ENCODE measurements around the gene B3GALT6. TPM values are rescaled to one million over a fixed set of nuclear protein-coding genes. Genes with fewer than 3 reads are reported as not detected.
A peak's percentile ranks its signal among the peaks of the same experiment; 100 is the strongest.

B3GALT6 gene
- total RNA-seq, 5 donors from 2014 or later (not counting 1 experiment from before 2014, with no cell fraction given) = 10.0 to 30.4 (median 25.1) TPM

DNA sequence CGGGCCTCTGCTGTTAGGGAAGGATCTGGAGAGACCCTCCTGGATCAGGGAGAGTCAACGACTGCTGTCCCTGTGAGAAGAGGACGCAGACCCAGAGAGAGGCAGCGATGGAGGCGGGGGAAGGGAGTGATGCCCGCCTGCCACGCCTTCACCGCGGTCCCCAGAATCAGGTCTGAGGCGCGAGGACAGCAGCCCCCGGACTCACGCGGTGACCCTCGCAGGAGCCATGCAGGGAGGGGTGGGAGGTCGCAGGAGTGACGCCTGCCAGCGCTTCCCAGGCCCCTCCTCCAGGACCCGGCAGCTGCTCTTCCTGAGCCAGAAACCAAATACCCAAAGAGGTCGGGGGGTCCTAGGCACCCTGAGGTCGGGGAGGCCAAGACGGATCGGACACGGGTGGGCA, 11.8 kb upstream of the B3GALT6 start:
- 97% methylated on average over 22 of the region's 24 CpGs for WGBS (ENCODE audit: insufficient coverage)
- Histone ChIP-seq H3K27me3 (replicated peaks in 1 of 2; ENCODE audit: control insufficient read depth in 2 of 2, extremely low read depth in 1 of 2, insufficient read depth in 2 of 2, low read length in 1 of 2) (no peaks in the 10 kb centered on the region), H3K27ac (ENCODE audit: low read length) (peak overlapping the region; percentile 70), H3K4me1 (ENCODE audit: control insufficient read depth in 1 of 2, extremely low read depth in 1 of 2, insufficient read depth in 2 of 2, low read length in 2 of 2) (peaks cover 0 to 59% of the 10 kb centered on the region in 2 experiments), H3K9me3 (no peaks in the 10 kb centered on the region), H3K36me3 (ENCODE audit: control insufficient read depth in 2 of 2, extremely low read depth in 1 of 2, insufficient read depth in 1 of 2, low read length in 1 of 2) (peaks cover 21 to 69% of the 10 kb centered on the region in 2 donors), H3K4me3 (ENCODE audit: control insufficient read depth in 1 of 2, extremely low read depth in 1 of 2, low read length in 1 of 2) (no peak overlapping the region)
- no peak for ATAC-seq (replicated peaks in 1 of 4)
- ChIA-PET POLR2A (no interaction called here), CTCF (interaction anchor here in 1 of 2 donors (0.6 kb wide), 1 partner anchor 87 kb away, joined by 3 read pairs; no protein-coding TSS in a partner anchor)
- H3K27me3 Mint-ChIP-seq = no peaks in the 10 kb centered on the region
- H3K9me3 Mint-ChIP-seq = no peaks in the 10 kb centered on the region
- no peak overlapping the region for H3K4me3 Mint-ChIP-seq
- peak overlapping the region in 1 of 2 donors; percentile 52 for H3K27ac Mint-ChIP-seq
- DNase-seq = no peak
- H3K36me3 Mint-ChIP-seq = peaks cover 35% of the 10 kb centered on the region
- peaks cover 20 to 40% (median 23%) of the 10 kb centered on the region in 3 donors for H3K4me1 Mint-ChIP-seq

DNA sequence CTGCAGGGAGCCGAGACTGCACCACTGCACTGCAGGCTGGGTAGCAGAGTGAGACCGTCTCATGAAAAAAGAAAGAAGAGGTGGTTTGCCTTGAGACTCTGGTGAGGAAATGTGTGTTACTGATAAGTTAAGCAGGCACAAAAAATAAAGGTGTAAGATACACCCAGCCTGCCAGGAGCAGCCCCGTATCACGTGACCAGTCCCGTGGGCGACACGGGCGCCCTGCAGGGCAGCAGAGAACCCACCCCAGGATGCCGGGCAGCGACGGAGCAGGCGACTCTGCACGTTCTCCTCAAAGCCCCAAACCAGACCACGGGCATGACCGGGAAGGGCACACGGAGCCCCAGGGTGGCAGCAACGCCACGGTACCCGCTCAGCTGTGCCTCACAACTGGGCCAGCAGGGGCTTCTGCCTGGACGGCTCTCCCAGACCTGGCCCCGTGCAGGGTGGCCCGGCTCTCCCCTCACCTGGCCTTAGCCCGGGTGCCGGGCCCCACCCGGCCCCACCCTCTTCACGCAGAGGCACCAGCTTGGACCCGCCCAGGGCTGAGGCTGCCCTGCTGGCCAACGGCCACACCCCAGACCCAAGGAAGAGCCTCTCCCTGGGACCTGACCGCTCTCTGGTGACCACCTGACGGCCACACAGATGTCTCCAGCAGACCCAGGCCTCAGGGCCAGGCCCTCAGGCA, 10.0 kb upstream of the B3GALT6 start:
- ATAC-seq (replicated peaks in 1 of 4) (no peak), DNase-seq (no peak)
- no peaks in the 10 kb centered on the region for H3K27me3 Mint-ChIP-seq
- Histone ChIP-seq H3K27ac (ENCODE audit: low read length) (no peak overlapping the region), H3K4me1 (ENCODE audit: control insufficient read depth in 1 of 2, extremely low read depth in 1 of 2, insufficient read depth in 2 of 2, low read length in 2 of 2) (peaks cover 0 to 48% of the 10 kb centered on the region in 2 experiments), H3K36me3 (ENCODE audit: control insufficient read depth in 2 of 2, extremely low read depth in 1 of 2, insufficient read depth in 1 of 2, low read length in 1 of 2) (peaks cover 27 to 85% of the 10 kb centered on the region in 2 donors), H3K4me3 (ENCODE audit: control insufficient read depth in 1 of 2, extremely low read depth in 1 of 2, low read length in 1 of 2) (no peak overlapping the region), H3K27me3 (replicated peaks in 1 of 2; ENCODE audit: control insufficient read depth in 2 of 2, extremely low read depth in 1 of 2, insufficient read depth in 2 of 2, low read length in 1 of 2) (no peaks in the 10 kb centered on the region), H3K9me3 (no peaks in the 10 kb centered on the region)
- peaks cover 36% of the 10 kb centered on the region for H3K36me3 Mint-ChIP-seq
- peaks cover 14 to 34% (median 22%) of the 10 kb centered on the region in 3 donors for H3K4me1 Mint-ChIP-seq
- ChIA-PET CTCF (no interaction called here), POLR2A (no interaction called here)
- WGBS (ENCODE audit: insufficient coverage) = 82% methylated on average over 28 of the region's 30 CpGs
- H3K4me3 Mint-ChIP-seq = no peak overlapping the region
- no peak overlapping the region for H3K27ac Mint-ChIP-seq
- no peaks in the 10 kb centered on the region for H3K9me3 Mint-ChIP-seq

DNA sequence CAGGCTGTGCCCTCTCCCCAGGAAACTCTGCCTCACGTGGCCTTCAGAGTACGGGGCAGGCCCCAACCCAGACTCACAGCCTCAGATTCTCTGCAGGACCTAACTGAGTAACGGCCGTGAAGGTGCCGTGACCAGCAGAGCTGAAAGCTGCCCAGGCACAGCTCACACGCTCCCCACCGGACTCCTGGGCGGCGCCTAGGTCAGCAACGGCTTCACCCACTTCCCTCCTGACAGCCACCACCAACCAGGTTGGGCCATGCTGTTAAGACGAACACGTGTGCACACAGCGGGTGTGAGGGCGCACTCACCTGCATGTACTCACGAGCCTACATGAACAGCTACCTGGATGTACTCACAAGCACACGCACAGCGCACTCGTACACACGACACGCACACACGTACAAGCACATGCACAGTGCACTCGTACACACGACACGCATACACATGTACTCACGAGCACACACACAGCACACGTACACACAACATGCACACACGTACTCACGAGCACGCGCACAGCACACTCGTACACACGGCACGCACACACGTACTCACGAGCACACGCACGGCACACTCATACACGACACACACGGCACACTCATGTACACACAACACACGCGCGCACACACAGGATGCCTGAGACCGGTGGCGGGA, 9.3 kb upstream of the B3GALT6 start:
- peaks cover 33% of the 10 kb centered on the region for H3K36me3 Mint-ChIP-seq
- no peak overlapping the region for H3K27ac ChIP-seq (ENCODE audit: low read length)
- H3K36me3 ChIP-seq (ENCODE audit: control insufficient read depth in 2 of 2, extremely low read depth in 1 of 2, insufficient read depth in 1 of 2, low read length in 1 of 2) = peaks cover 27 to 85% of the 10 kb centered on the region in 2 donors

DNA sequence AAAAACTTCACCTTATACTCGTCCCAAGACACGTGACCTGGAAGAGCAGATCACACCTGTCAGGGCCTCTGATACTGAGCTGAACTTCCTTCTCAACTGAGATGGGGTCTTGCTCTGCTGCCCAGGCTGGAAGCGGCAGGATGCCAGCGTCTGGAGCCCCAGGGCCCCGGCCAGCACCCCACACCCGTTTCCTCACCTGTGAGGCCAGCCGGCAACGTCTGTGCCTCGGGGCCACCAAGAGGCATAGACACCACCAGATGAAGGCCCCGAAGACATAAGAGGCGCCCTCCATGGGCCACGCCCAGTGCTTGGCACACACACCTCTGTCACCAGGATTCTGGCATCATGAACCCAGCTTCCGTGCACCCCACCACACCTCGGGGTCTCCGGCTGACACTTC, 8.7 kb upstream of the B3GALT6 start:
- H3K36me3 Mint-ChIP-seq = peaks cover 30% of the 10 kb centered on the region
- ATAC-seq (replicated peaks in 1 of 4) = no peak
- POLR2A ChIA-PET = no interaction called here
- H3K27me3 Mint-ChIP-seq = no peaks in the 10 kb centered on the region
- H3K9me3 ChIP-seq = no peaks in the 10 kb centered on the region
- peaks cover 0 to 46% of the 10 kb centered on the region in 2 experiments for H3K4me1 ChIP-seq (ENCODE audit: control insufficient read depth in 1 of 2, extremely low read depth in 1 of 2, insufficient read depth in 2 of 2, low read length in 2 of 2)
- no peaks in the 10 kb centered on the region for H3K9me3 Mint-ChIP-seq
- H3K27ac ChIP-seq (ENCODE audit: low read length) = no peak overlapping the region
- CTCF ChIA-PET = no interaction called here
- H3K36me3 ChIP-seq (ENCODE audit: control insufficient read depth in 2 of 2, extremely low read depth in 1 of 2, insufficient read depth in 1 of 2, low read length in 1 of 2) = peaks cover 31 to 85% of the 10 kb centered on the region in 2 donors
- WGBS (ENCODE audit: insufficient coverage) = 94% methylated on average over 11 of the region's 15 CpGs
- H3K4me1 Mint-ChIP-seq = peaks cover 14 to 29% (median 16%) of the 10 kb centered on the region in 3 donors
- no peak overlapping the region for H3K4me3 Mint-ChIP-seq
- no peak for DNase-seq
- H3K4me3 ChIP-seq (ENCODE audit: control insufficient read depth in 1 of 2, extremely low read depth in 1 of 2, low read length in 1 of 2) = no peak overlapping the region
- no peaks in the 10 kb centered on the region for H3K27me3 ChIP-seq (replicated peaks in 1 of 2; ENCODE audit: control insufficient read depth in 2 of 2, extremely low read depth in 1 of 2, insufficient read depth in 2 of 2, low read length in 1 of 2)
- H3K27ac Mint-ChIP-seq = no peak overlapping the region

More for the DNA sequence above, 9.3 kb upstream of the B3GALT6 start:
- H3K27me3 ChIP-seq (replicated peaks in 1 of 2; ENCODE audit: control insufficient read depth in 2 of 2, extremely low read depth in 1 of 2, insufficient read depth in 2 of 2, low read length in 1 of 2) = no peaks in the 10 kb centered on the region
- no peaks in the 10 kb centered on the region for H3K9me3 Mint-ChIP-seq
- ChIA-PET CTCF (no interaction called here), POLR2A (no interaction called here)
- no peaks in the 10 kb centered on the region for H3K9me3 ChIP-seq
- peaks cover 0 to 47% of the 10 kb centered on the region in 2 experiments for H3K4me1 ChIP-seq (ENCODE audit: control insufficient read depth in 1 of 2, extremely low read depth in 1 of 2, insufficient read depth in 2 of 2, low read length in 2 of 2)
- DNase-seq (no peak), ATAC-seq (replicated peaks in 1 of 4) (no peak)
- H3K27me3 Mint-ChIP-seq = no peaks in the 10 kb centered on the region
- no peak overlapping the region for H3K27ac Mint-ChIP-seq
- no peak overlapping the region for H3K4me3 Mint-ChIP-seq
- H3K4me1 Mint-ChIP-seq = peaks cover 14 to 33% (median 19%) of the 10 kb centered on the region in 3 donors
- 91% methylated on average over 44 of the region's 44 CpGs for WGBS (ENCODE audit: insufficient coverage)
- no peak overlapping the region for H3K4me3 ChIP-seq (ENCODE audit: control insufficient read depth in 1 of 2, extremely low read depth in 1 of 2, low read length in 1 of 2)

DNA sequence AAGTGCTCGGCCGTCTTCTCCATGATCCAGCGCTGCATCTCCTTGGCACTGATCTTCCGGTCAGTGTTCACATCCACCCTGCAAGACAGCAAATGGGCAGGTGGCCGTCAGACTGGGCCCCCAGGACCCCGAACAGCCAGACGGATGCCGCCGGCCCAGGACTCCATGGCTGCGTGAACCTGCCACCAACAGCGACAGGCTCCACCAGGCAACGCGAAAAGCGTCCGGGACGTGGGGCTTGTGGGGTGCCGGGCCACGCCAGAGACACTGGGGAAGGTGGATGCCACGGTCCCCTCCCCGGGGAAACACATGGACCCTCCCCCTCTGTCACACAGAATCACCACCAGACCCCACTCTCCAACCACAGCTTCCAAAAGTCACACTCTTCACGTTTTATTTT, 8.1 kb upstream of the B3GALT6 start:
- no peak overlapping the region for H3K27ac ChIP-seq (ENCODE audit: low read length)
- ATAC-seq (replicated peaks in 1 of 4) (no peak), DNase-seq (no peak)
- H3K36me3 ChIP-seq (ENCODE audit: control insufficient read depth in 2 of 2, extremely low read depth in 1 of 2, insufficient read depth in 1 of 2, low read length in 1 of 2) = peaks cover 27 to 86% of the 10 kb centered on the region in 2 donors
- peaks cover 14 to 30% (median 16%) of the 10 kb centered on the region in 3 donors for H3K4me1 Mint-ChIP-seq
- H3K27me3 Mint-ChIP-seq = no peaks in the 10 kb centered on the region
- no peaks in the 10 kb centered on the region for H3K9me3 Mint-ChIP-seq
- ChIA-PET CTCF (no interaction called here), POLR2A (no interaction called here)
- H3K4me3 Mint-ChIP-seq = no peak overlapping the region
- H3K9me3 ChIP-seq = no peaks in the 10 kb centered on the region
- no peak overlapping the region for H3K27ac Mint-ChIP-seq
- no peaks in the 10 kb centered on the region for H3K27me3 ChIP-seq (replicated peaks in 1 of 2; ENCODE audit: control insufficient read depth in 2 of 2, extremely low read depth in 1 of 2, insufficient read depth in 2 of 2, low read length in 1 of 2)
- WGBS (ENCODE audit: insufficient coverage) = 94% methylated on average over 20 of the region's 21 CpGs
- peaks cover 29% of the 10 kb centered on the region for H3K36me3 Mint-ChIP-seq
- H3K4me3 ChIP-seq (ENCODE audit: control insufficient read depth in 1 of 2, extremely low read depth in 1 of 2, low read length in 1 of 2) = no peak overlapping the region
- H3K4me1 ChIP-seq (ENCODE audit: control insufficient read depth in 1 of 2, extremely low read depth in 1 of 2, insufficient read depth in 2 of 2, low read length in 2 of 2) = peaks cover 0 to 45% of the 10 kb centered on the region in 2 experiments

DNA sequence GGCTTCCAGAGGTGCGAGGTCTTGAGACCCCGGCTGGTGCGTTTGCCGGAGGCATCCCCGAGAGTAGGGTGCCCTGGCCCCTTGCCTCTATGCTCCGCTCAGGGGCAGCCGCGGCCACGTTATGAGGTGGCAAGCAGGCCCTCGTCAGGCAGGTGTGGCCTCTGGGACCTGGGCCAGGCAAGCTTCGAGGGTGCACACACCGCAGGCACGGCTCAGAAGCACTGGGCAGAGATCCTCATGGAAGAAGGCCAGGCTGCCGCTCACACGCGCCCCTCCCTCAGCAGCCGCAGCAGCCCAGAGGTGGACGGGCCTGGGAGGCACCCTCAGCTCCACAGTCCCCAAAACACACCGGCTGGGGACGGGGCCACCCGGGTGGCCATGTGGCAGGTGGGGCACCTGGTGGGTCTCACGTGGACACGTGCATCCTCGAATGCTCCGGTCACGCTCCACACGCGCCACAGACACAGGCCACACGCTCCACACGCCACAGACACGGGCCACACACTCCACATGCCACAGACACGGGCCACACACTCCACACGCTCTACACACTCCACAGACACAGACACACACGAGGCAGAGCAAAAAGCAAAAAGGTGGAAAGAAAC, 6.7 kb upstream of the B3GALT6 start:
- DNase-seq (no peak), ATAC-seq (replicated peaks in 1 of 4) (no peak)
- no peaks in the 10 kb centered on the region for H3K27me3 Mint-ChIP-seq
- peaks cover 32% of the 10 kb centered on the region for H3K36me3 Mint-ChIP-seq
- H3K9me3 ChIP-seq = no peaks in the 10 kb centered on the region
- WGBS (ENCODE audit: insufficient coverage) = 94% methylated on average over 29 of the region's 34 CpGs
- H3K27ac ChIP-seq (ENCODE audit: low read length) = no peak overlapping the region
- no peaks in the 10 kb centered on the region for H3K27me3 ChIP-seq (replicated peaks in 1 of 2; ENCODE audit: control insufficient read depth in 2 of 2, extremely low read depth in 1 of 2, insufficient read depth in 2 of 2, low read length in 1 of 2)
- peaks cover 4 to 47% of the 10 kb centered on the region in 2 experiments for H3K4me1 ChIP-seq (ENCODE audit: control insufficient read depth in 1 of 2, extremely low read depth in 1 of 2, insufficient read depth in 2 of 2, low read length in 2 of 2)
- CTCF ChIA-PET = no interaction called here
- H3K4me1 Mint-ChIP-seq = peaks cover 24 to 36% (median 25%) of the 10 kb centered on the region in 3 donors
- H3K36me3 ChIP-seq (ENCODE audit: control insufficient read depth in 2 of 2, extremely low read depth in 1 of 2, insufficient read depth in 1 of 2, low read length in 1 of 2) = peaks cover 36 to 78% of the 10 kb centered on the region in 2 donors
- no peak overlapping the region for H3K4me3 ChIP-seq (ENCODE audit: control insufficient read depth in 1 of 2, extremely low read depth in 1 of 2, low read length in 1 of 2)
- no peak overlapping the region for H3K4me3 Mint-ChIP-seq
- POLR2A ChIA-PET = no interaction called here
- no peak overlapping the region for H3K27ac Mint-ChIP-seq
- H3K9me3 Mint-ChIP-seq = no peaks in the 10 kb centered on the region

Measured in T-cell (primary cell).